ENCODE results near the gene FAT1. TPM values are rescaled to one million over a fixed set of nuclear protein-coding genes. Genes with fewer than 3 reads are reported as not detected.

Gene FAT1
- total RNA-seq, 1 donor from 2014 or later, result 408 TPM

GRCh38 chr4:186680641-186681040, 43.0 kb downstream of the FAT1 start:
- Mint-ChIP-seq H3K4me1 (ENCODE audit: unreplicated experiment) (peaks cover 68% of the 10 kb centered on the region), H3K27ac (ENCODE audit: unreplicated experiment) (peak overlapping the region; percentile 63), H3K4me3 (ENCODE audit: unreplicated experiment) (no peak overlapping the region), H3K9me3 (ENCODE audit: unreplicated experiment) (peaks cover 4% of the 10 kb centered on the region), H3K27me3 (ENCODE audit: unreplicated experiment) (no peaks in the 10 kb centered on the region), H3K36me3 (ENCODE audit: unreplicated experiment) (peaks cover 9% of the 10 kb centered on the region)
- TF ChIP-seq, protein P1, sequence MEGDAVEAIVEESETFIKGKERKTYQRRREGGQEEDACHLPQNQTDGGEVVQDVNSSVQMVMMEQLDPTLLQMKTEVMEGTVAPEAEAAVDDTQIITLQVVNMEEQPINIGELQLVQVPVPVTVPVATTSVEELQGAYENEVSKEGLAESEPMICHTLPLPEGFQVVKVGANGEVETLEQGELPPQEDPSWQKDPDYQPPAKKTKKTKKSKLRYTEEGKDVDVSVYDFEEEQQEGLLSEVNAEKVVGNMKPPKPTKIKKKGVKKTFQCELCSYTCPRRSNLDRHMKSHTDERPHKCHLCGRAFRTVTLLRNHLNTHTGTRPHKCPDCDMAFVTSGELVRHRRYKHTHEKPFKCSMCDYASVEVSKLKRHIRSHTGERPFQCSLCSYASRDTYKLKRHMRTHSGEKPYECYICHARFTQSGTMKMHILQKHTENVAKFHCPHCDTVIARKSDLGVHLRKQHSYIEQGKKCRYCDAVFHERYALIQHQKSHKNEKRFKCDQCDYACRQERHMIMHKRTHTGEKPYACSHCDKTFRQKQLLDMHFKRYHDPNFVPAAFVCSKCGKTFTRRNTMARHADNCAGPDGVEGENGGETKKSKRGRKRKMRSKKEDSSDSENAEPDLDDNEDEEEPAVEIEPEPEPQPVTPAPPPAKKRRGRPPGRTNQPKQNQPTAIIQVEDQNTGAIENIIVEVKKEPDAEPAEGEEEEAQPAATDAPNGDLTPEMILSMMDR (IDR thresholded peaks at IDR 0.05), result no peak
- no peak for DNase-seq (ENCODE audit: extremely low spot score, unreplicated experiment)

DNA sequence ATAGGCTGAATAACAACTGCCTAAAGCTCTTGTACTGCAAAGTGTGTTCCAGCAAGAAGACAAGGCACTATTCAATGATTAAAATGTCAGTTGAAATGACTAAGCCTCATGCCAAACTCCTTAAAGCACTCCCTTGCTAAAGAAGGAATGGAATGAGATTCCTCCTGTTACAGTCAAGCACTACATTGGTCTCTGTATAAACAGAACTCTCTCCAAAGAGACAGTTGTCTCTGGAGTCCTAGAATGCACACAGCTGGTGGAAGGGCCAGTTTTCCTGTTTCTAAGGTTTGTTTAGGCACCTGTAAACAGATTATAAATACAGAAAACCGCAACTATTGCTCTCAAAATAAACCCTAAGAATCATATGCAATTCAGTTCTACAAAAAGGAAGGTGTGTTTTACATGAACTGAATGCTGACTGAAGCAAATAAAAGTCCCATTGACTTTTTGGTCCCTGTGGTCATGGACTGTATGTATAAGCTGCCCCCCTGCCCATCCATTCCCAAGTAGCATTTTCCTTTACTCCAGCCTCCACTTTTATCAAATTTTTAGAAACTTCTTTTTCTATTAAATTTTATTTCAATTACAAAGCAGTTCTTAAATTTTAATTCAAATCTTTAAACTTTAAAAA, 47.0 kb downstream of the FAT1 start:
- no peak for DNase-seq (ENCODE audit: extremely low spot score, unreplicated experiment)
- peaks cover 4% of the 10 kb centered on the region for H3K9me3 Mint-ChIP-seq (ENCODE audit: unreplicated experiment)
- H3K36me3 Mint-ChIP-seq (ENCODE audit: unreplicated experiment), result peaks cover 6% of the 10 kb centered on the region
- H3K27ac Mint-ChIP-seq (ENCODE audit: unreplicated experiment), result peak overlapping the region; percentile 78
- no peaks in the 10 kb centered on the region for H3K27me3 Mint-ChIP-seq (ENCODE audit: unreplicated experiment)
- peaks cover 62% of the 10 kb centered on the region for H3K4me1 Mint-ChIP-seq (ENCODE audit: unreplicated experiment)
- H3K4me3 Mint-ChIP-seq (ENCODE audit: unreplicated experiment), result no peak overlapping the region
- TF ChIP-seq, protein P1 (IDR thresholded peaks at IDR 0.05), result no peak

DNA sequence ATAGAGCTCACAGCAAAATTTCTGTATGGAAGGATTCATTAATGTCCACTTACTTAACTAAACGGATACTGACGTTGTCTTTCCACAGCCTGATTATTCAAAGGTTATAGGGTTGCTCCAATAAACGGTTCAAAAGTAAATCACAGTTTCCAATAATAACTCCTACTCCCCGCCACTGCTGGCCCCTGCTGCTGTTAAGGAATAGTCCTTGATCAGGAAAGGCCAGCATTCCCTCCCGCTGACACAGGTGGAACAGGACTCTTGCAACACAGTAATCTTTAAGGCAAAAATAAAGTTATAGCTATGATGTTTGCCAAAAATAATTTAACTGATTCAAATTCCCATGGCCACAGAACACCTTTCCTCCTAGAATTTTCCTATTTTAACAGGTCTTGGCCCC, 53.9 kb downstream of the FAT1 start:
- Mint-ChIP-seq H3K27me3 (ENCODE audit: unreplicated experiment) (no peaks in the 10 kb centered on the region), H3K4me1 (ENCODE audit: unreplicated experiment) (peaks cover 46% of the 10 kb centered on the region), H3K9me3 (ENCODE audit: unreplicated experiment) (no peaks in the 10 kb centered on the region), H3K27ac (ENCODE audit: unreplicated experiment) (peak overlapping the region; percentile 62), H3K36me3 (ENCODE audit: unreplicated experiment) (peaks cover 7% of the 10 kb centered on the region), H3K4me3 (ENCODE audit: unreplicated experiment) (no peak overlapping the region)
- TF ChIP-seq, protein P1 (IDR thresholded peaks at IDR 0.05), result no peak
- no peak for DNase-seq (ENCODE audit: extremely low spot score, unreplicated experiment)

- Mint-ChIP-seq H3K36me3 (ENCODE audit: unreplicated experiment) (peaks cover 8% of the 10 kb centered on the region), H3K4me3 (ENCODE audit: unreplicated experiment) (no peak overlapping the region), H3K9me3 (ENCODE audit: unreplicated experiment) (no peaks in the 10 kb centered on the region), H3K4me1 (ENCODE audit: unreplicated experiment) (peaks cover 45% of the 10 kb centered on the region), H3K27ac (ENCODE audit: unreplicated experiment) (peak overlapping the region; percentile 62), H3K27me3 (ENCODE audit: unreplicated experiment) (no peaks in the 10 kb centered on the region)
- DNase-seq (ENCODE audit: extremely low spot score, unreplicated experiment), result no peak
- TF ChIP-seq, protein P1 (IDR thresholded peaks at IDR 0.05), result peak; percentile 70
Observed at GRCh38 chr4:186669159-186669731, 54.4 kb downstream of the FAT1 start.

- peaks cover 32% of the 10 kb centered on the region for H3K4me1 Mint-ChIP-seq (ENCODE audit: unreplicated experiment)
- DNase-seq (ENCODE audit: extremely low spot score, unreplicated experiment), result no peak
- no peaks in the 10 kb centered on the region for H3K9me3 Mint-ChIP-seq (ENCODE audit: unreplicated experiment)
- H3K36me3 Mint-ChIP-seq (ENCODE audit: unreplicated experiment), result peaks cover 18% of the 10 kb centered on the region
- H3K27ac Mint-ChIP-seq (ENCODE audit: unreplicated experiment), result peak overlapping the region; percentile 8
- H3K4me3 Mint-ChIP-seq (ENCODE audit: unreplicated experiment), result no peak overlapping the region
- TF ChIP-seq, protein P1 (IDR thresholded peaks at IDR 0.05), result no peak
- no peaks in the 10 kb centered on the region for H3K27me3 Mint-ChIP-seq (ENCODE audit: unreplicated experiment)
Observed at GRCh38 chr4:186666750-186667149, 56.9 kb downstream of the FAT1 start.
